GM10266 (cell line): ENCODE results near the gene TARBP1.
"Not testable (repeated sequence)": the region's sequence is repeated elsewhere in the genome, so short reads cannot be mapped to it uniquely, and the experiment has no call there.

Experiments
- DNase-seq: peaks from one replicate; pipeline ENCODE4 v3.0.0; 2012; ENCODE audit errors: extremely low spot score
- CTCF ChIP-seq: IDR thresholded peaks from 2 replicates; pipeline ENCODE4 v1.5.1; 2012; ENCODE audit warnings: mild to moderate bottlenecking, low read depth; ENCODE audit not compliant: control insufficient read depth, insufficient read depth; ENCODE audit errors: missing control alignments

TARBP1 gene

DNA sequence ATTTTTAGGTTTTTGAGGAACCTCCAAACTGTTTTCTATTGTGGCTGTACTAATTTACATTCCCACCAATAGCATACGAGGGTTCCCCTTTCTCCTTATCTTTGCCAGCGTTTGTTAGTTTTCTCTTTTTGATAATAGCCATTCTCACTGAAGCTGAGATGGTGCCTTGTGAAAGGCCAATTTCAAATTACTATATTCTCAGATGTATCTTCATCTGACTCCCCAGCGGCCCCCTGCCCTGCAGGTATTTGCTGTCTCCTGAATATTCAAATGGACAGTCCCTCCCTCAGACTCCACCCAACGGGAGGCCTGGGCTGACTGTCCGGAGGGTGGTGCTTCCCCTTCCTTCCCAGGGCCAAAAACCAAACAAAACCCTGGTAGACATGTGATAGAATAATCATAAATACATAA lies 33.5 kb upstream of the TARBP1 start:
- DNase-seq: no peak
- TF ChIP-seq CTCF: no peak

GRCh38 chr1:234509457-234510328 lies 30.7 kb upstream of the TARBP1 start:
- TF ChIP-seq CTCF: no peak
- DNase-seq: no peak

GRCh38 chr1:234507626-234508387 lies 28.8 kb upstream of the TARBP1 start:
- no peak for DNase-seq
- TF ChIP-seq CTCF: no peak

DNA sequence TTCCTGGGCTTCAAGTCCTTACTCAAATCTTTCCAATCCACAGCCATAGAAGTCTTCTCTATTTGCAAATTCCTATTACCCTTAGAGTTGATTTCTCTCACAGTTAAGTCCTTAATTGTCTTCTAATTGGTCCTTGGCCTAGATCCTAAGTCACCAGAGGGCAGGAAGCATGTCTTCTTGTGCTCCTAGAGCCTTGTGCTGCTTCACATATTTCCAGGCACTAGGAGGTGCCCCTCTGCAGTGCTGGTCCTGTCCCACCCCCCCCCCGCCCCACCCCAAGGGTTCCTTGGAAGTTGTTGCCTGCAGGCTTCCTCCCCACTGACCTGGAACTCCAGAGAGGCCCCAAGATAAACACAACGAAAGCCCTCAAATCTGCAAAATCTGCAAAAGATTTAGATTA lies 28.1 kb upstream of the TARBP1 start:
- no peak for TF ChIP-seq CTCF
- DNase-seq: no peak

DNA sequence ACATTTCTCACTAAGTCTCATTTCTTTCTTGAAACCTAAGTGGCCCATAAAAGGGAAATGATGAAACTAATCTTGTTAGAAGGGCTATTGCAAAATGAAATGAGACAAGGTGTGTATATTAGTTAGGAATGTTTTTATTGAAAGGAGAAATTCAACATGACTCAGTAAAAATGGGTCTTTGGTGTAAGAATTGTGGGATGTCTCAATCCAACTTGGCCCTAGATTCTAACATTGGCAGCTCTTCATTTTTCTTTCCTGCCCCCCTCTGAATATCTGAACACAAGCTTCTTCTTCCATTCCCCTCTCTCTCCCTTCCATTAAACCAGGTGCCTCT lies 26.8 kb upstream of the TARBP1 start:
- no peak for TF ChIP-seq CTCF
- DNase-seq: no peak

- TF ChIP-seq CTCF: no peak
- no peak for DNase-seq
Observed at GRCh38 chr1:234504969-234505768, 26.2 kb upstream of the TARBP1 start.

DNA sequence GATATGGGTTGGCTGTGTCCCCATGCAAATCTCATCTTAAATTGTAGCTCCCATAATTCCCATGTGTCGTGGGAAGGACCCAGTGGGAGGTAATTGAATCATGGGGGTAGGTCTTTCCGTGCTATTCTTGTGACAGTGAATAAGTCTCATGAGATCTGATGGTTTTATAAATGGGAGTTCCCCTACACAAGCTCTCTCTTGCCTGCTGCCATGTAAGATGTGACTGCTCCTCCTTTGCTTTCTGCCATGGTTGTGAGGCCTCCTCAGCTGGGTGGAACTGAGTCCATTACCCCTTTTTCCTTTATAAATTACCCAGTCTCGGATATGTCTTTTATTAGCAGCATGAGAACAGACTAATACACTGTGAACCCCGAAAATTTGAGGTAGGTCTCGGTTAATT lies 25.3 kb upstream of the TARBP1 start:
- not testable (repeated sequence) for DNase-seq
